Fibroblast of upper back skin (primary cell): ENCODE measurements around the gene LRP6.

ENCODE experiments used
- DNase-seq: peaks from one replicate; pipeline ENCODE4 v3.0.0-alpha.2; 2013

Gene LRP6

GRCh38 chr12:12214201-12214600 is 52.6 kb downstream of the LRP6 start:
- no peak for DNase-seq

GRCh38 chr12:12212769-12213168 is 54.1 kb downstream of the LRP6 start:
- no peak for DNase-seq

GRCh38 chr12:12210983-12211382 is 55.9 kb downstream of the LRP6 start:
- no peak for DNase-seq

- DNase-seq = no peak
Observed at GRCh38 chr12:12210416-12210815, 56.4 kb downstream of the LRP6 start.

- DNase-seq = no peak
Observed at GRCh38 chr12:12209675-12210074, 57.2 kb downstream of the LRP6 start.

- peak; percentile 15 for DNase-seq
Observed at GRCh38 chr12:12209043-12209442, 57.8 kb downstream of the LRP6 start.

GRCh38 chr12:12207746-12208145 is 59.1 kb downstream of the LRP6 start:
- no peak for DNase-seq

GRCh38 chr12:12206776-12207388 is 60.0 kb downstream of the LRP6 start:
- DNase-seq = no peak

GRCh38 chr12:12202747-12203146 is 64.1 kb downstream of the LRP6 start:
- DNase-seq = no peak

GRCh38 chr12:12202105-12202504 is 64.7 kb downstream of the LRP6 start:
- DNase-seq = no peak

GRCh38 chr12:12201274-12201758 is 65.5 kb downstream of the LRP6 start:
- DNase-seq = no peak

GRCh38 chr12:12200363-12200762 is 66.5 kb downstream of the LRP6 start:
- no peak for DNase-seq

- no peak for DNase-seq
Observed at GRCh38 chr12:12198124-12198523, 68.7 kb downstream of the LRP6 start.

GRCh38 chr12:12197128-12197527 is 69.7 kb downstream of the LRP6 start:
- no peak for DNase-seq

GRCh38 chr12:12195516-12195915 is 71.3 kb downstream of the LRP6 start:
- no peak for DNase-seq

GRCh38 chr12:12195081-12195480 is 71.8 kb downstream of the LRP6 start:
- no peak for DNase-seq

GRCh38 chr12:12194206-12194605 is 72.6 kb downstream of the LRP6 start:
- DNase-seq = peak; percentile 55

GRCh38 chr12:12191008-12191407 is 75.8 kb downstream of the LRP6 start:
- DNase-seq = no peak

- no peak for DNase-seq
Observed at GRCh38 chr12:12190087-12190809, 76.6 kb downstream of the LRP6 start.

- no peak for DNase-seq
Observed at GRCh38 chr12:12185414-12185813, 81.4 kb downstream of the LRP6 start.

GRCh38 chr12:12182703-12183365 is 84.0 kb downstream of the LRP6 start:
- DNase-seq = peak; percentile 65

GRCh38 chr12:12181511-12181910 is 85.3 kb downstream of the LRP6 start:
- peak; percentile 78 for DNase-seq

GRCh38 chr12:12180575-12180974 is 86.3 kb downstream of the LRP6 start:
- DNase-seq = peak; percentile 54

GRCh38 chr12:12180136-12180535 is 86.7 kb downstream of the LRP6 start:
- peak; percentile 15 for DNase-seq
